Fibroblast of skin of right quadriceps (primary cell): ENCODE results near the gene FMNL2.

Experiments used
- DNase-seq: peaks from one replicate; pipeline ENCODE4 v3.0.0-alpha.2; 2013

The FMNL2 gene

DNA sequence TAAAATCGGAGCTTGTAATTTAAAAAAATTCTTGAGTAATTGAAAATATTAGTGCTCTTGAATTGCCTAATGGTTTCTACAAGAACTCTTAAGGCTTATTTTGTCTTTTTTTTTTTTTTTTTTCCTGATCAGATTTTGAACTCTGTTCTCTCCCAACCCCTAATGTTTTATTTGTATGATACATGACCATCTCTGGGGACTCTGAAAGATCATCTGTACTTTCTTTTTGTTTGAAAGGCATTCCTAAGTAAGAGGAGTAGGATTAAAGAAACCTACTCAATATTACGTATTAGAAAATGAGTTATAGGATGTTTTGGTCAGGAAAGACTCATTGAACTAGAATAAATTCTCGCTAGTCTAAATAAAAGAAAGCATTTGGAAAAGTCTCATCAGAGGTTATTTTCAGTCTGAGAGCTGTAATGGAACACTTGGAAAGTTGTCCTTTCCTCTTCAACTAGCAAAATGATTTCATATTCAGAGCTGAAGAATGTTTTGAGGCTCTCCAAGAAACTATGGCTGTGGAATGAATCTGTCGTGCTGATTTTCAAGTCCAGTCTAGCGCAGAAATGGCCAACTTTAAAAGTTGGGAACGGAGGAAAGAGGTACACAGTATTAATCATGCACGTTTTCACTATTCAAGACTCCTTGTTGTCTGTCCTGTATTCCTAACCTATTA lies 199.6 kb downstream of the FMNL2 start:
- no peak for DNase-seq

- DNase-seq: peak; percentile 55
These were observed 202.2 kb downstream of the FMNL2 start for GRCh38 chr2:152537081-152537651.

- DNase-seq: no peak
These were observed 204.4 kb downstream of the FMNL2 start for GRCh38 chr2:152539424-152539823.

- DNase-seq: no peak
These were observed 206.7 kb downstream of the FMNL2 start for GRCh38 chr2:152541712-152542111.

DNA sequence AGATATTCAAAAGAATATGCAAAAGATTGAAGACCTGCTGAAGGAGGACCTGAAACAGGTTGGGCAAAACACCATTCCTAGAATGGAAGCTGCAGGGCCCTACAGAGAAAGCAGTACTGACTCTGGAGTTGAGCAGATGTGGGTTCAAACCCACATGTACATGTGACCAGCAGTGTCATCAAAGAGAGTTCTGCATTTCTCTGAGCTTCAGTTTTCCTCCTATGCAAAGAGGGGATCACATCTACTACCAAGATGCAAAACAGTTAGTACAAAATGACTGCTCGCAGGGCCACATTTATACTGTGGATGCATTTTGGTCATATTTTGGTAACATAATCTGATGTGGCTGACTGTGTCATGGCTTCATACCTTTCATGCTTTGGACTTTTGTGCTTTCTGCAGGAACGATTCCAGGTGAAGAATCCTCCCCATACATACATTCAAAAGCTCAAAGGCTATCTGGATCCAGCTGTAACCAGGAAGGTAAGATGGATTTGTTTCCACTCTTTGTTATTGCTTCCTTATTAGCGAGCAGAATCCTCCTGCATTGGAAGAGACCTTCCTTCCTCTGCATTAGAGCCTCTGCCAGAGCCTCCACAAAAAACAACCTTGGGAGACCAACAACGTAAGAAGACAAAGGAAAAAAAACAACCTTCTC lies 207.5 kb downstream of the FMNL2 start:
- DNase-seq: no peak

DNA sequence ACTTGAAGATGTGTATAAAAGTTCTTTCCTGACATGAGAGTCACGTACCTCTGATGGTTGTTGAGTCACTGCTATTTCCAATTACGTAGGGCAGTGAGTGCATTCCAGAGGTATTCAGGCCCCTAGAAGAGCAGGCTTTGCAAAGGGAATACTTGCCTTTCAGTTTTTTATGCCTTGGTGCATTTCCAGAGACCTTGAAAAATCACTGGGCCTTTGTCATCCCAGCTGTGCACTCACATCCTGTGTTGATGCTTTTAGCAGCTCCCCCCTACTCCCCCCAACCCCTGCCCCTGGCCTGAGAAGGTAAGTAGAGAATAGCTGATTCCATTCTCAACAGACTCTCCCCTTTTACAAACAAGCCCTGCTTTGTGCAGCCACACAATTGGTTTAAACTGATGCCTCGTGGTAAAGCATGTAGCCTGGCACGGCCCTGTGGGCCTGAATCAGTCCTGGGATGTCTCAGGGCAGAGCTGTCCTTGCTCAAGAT lies 208.1 kb downstream of the FMNL2 start:
- DNase-seq: peak; percentile 98

- DNase-seq: no peak
These were observed 208.7 kb downstream of the FMNL2 start for GRCh38 chr2:152543717-152544116.

DNA sequence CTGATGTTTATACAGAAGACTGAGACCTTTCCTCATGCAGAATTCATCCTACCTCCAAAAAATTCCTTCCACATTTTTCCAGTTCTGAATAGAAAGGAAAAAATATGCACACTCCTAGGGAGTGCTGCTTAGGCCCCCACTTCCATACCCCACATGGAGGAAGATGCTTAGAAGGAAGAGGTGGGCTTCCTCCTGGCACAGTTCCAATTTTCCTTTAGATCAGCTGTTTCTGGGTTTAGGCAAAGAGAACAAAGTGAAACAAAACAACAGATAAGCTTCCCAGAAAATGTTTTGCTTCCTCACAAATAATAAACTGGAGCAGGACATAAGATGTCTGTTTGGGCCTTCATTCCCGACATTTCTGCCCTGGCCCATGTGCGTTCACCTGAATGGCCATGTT lies 209.7 kb downstream of the FMNL2 start:
- DNase-seq: no peak

GRCh38 chr2:152546230-152546837 lies 211.4 kb downstream of the FMNL2 start:
- no peak for DNase-seq

DNA sequence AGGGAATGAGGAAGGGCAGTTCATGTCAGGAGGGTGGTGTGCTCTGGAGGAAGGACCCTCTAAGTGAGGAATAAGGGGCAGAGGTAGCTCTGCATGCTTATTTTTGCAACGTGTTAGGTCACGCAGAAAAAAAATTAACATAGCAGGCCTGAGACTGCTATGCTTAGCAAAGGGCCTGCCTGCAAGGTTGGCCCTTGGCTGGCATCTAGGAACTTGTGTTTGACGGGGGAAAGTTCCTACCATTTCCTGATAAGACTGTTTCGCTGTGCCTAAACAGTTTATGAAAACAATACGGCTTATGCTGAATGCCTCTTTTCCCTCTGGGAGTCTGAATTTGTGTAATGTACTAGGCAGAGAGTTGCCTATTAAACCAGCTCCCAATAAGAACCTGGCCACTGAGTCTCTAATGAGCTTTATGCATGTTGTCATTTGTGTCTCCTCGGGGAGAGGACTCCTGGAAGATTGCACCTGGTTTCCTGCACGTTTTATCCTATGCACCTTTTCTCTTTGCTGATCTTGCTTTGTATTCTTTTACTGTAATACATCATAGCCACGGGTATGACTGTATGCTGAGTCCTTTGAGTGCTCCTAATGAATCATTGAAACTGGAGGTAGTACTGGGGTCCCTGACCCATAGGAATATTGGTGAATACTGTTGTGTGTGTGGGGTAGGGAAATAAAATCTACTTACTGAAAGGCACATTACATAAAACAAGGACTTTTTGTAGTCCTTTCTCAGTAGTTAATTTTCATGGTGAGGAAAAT lies 213.3 kb downstream of the FMNL2 start:
- DNase-seq: no peak

- DNase-seq: peak; percentile 75
These were observed 214.0 kb downstream of the FMNL2 start for GRCh38 chr2:152548996-152549395.

DNA sequence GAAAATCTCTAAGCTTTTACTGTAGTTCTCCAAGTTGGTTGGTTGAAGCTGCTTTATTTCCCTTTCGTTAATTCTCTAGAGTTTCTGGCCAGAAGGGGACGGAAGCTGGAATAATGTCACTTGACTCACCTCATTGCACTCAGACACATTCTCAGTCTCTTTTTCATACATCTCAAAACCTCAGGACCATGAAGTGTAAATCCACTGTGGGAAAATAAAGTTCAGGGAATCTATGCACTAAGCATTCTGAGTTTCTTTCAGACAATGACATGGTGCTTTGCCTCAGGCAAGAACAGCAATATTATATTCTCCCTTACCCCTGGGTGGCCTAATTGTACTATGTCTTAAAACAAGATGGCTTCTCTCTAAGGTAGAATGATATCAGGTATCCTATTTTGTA lies 214.4 kb downstream of the FMNL2 start:
- DNase-seq: peak; percentile 51

- DNase-seq: no peak
These were observed 215.4 kb downstream of the FMNL2 start for GRCh38 chr2:152550386-152550785.

- DNase-seq: no peak
These were observed 217.9 kb downstream of the FMNL2 start for GRCh38 chr2:152552888-152553287.

GRCh38 chr2:152553518-152553917 lies 218.5 kb downstream of the FMNL2 start:
- DNase-seq: no peak

DNA sequence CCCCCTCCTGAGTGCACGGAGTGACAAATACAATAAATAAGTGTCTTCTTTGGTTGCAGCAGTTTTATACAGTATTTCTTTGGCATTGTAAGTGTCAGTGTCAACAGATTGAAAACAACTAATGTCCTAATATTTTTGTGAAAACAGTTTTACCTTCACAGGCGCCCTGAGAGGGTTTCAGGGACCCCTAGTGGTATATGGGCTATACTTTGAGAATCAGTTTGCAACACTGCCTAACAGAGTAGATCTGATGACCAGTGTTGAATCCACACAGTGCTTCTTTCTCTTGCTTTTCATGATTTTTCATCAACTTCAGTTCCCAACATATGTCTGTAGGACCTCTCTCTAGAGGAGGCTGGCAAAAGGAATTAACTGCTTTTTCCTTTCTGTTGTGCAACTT lies 220.1 kb downstream of the FMNL2 start:
- DNase-seq: no peak

GRCh38 chr2:152556506-152556905 lies 221.5 kb downstream of the FMNL2 start:
- no peak for DNase-seq

DNA sequence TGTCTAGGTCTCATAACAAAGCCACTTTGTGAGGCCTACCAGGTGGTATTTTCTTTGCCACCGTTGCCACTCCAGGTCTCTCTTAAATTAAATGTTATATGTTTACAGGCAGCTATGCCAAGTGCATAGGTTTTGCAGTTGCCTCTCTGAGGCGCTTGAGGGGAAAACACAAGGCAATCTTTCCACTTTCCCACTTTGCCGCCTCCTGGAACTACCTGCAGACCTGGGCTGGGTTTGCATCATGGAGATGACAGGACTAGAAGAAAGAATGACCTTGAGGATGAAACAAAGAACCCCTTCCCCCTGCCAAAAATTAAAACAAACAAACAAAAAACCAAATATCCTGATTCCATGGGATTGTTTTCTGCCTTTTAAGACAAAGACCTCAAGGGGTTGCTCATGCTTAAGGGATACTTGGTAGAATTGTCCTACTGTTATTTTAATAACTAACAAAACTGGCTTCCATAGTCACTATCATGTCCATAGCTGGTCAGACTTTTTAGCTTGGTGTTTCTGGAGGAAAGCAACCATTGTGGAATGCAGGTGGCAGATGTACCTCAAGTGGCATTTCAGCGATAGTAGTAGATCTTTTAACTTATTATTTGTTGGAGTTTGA lies 222.4 kb downstream of the FMNL2 start:
- DNase-seq: no peak

DNA sequence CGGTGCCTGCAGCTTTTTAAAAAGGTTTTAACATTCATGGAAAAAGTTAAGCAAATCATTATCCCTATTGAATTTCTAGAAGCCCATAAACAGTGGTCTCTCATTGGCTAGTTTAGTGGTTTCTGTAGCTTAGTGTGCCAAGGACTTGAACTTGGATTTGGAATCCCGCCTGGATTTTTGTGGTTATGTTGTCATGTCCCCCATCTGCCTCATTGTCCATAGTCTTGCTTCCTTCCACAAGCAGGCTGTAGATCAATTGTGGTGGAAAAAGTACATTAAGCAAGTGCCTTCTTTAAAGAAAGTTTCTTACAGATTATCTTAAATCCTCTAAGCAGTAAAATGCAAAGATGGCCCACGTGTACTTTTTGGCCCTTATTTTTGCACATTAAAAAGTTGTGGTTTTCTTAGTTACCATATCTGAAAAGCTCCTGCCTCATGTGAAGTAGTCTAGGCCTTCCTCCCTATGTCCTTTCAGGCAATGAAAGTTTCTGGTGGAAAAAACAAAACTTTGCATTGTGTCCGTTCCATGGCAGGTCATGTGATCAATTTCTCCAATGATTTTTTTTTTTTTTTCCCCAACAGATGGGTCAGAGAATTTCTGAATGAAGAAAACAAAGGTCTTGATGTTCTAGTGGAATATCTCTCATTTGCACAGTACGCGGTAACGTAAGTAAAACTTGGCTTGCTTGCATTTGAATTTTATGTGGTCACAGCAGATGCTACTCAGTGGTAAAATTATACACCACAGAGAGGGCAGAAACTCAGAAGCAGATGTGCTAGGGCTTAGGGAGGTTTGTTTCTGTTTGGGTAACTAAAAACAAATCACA lies 223.4 kb downstream of the FMNL2 start:
- DNase-seq: peak; percentile 97

DNA sequence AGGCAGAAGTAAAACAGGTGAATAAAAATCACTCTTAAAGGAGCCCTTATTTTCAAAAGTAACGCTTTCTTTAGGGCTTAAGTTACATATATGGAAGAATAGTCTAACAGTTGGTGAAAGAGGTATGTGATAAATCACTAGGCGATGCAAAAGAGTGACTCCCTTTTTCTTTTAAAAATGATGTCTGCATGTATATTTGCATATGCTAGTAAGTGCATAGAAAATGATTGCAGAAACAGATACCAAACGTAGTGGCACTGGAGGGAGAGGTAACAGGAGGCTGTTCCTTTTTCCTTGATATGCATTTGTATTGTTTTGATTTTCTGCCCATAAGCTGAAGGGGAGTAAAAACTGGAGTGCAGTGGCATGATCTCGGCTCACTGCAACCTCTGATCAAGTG lies 224.0 kb downstream of the FMNL2 start:
- DNase-seq: no peak

GRCh38 chr2:152560166-152560565 lies 225.2 kb downstream of the FMNL2 start:
- peak; percentile 89 for DNase-seq
